ENCODE measurements around the gene PLP1. TPM values are rescaled to one million over a fixed set of nuclear protein-coding genes. Genes with fewer than 3 reads are reported as not detected.

Gene PLP1
- total and polyA plus RNA-seq, 9 of the 15 experiments (the other 6 are each of a cell fraction or from before 2014, with no cell fraction given) = not detected

GRCh38 chrX:103791826-103792485 lies 15.3 kb downstream of the PLP1 start:
- Histone ChIP-seq H4K20me1 (replicated peaks; ENCODE audit: control insufficient read depth, insufficient read depth, low read length) (no peaks in the 10 kb centered on the region), H3K4me1 (replicated peaks in 1 of 2; ENCODE audit: control insufficient read depth in 2 of 2, insufficient read depth in 2 of 2, low read length in 2 of 2) (no peaks in the 10 kb centered on the region), H3K9me1 (ENCODE audit: control insufficient read depth, insufficient read depth, low read length) (no peaks in the 10 kb centered on the region), H3K27ac (ENCODE audit: extremely low read depth, low read depth, low read length) (no peak overlapping the region), H3K4me3 (no peak overlapping the region), H3K9me3 (replicated peaks; ENCODE audit: control insufficient read depth, insufficient read depth, low read depth, low read length) (no peaks in the 10 kb centered on the region), H3K4me2 (ENCODE audit: insufficient read depth, low read length) (no peak overlapping the region), H3K36me3 (ENCODE audit: control insufficient read depth, insufficient read depth, low read length) (no peaks in the 10 kb centered on the region), H2AFZ (ENCODE audit: low read depth, low read length) (no peak overlapping the region), H3K27me3 (ENCODE audit: control insufficient read depth in 2 of 2, insufficient read depth in 2 of 2, low read length in 2 of 2) (peaks cover 0 to 4% of the 10 kb centered on the region in 2 experiments; a peak in 1 of 5 replicates), H3K79me2 (ENCODE audit: control insufficient read depth, insufficient read depth, low read length) (no peaks in the 10 kb centered on the region), H3K9ac (ENCODE audit: insufficient read depth in 1 of 2, low read depth in 2 of 2, low read length in 2 of 2) (no peak overlapping the region)
- TF ChIP-seq XRCC3 (IDR thresholded peaks at IDR 0.05) = no peak
- no peak for TF ChIP-seq SNAPC5 (CRISPR knock-in tag; IDR thresholded peaks at IDR 0.05)
- TF ChIP-seq ILK (tag; IDR thresholded peaks at IDR 0.05; ENCODE audit: borderline replicate concordance, low read depth) = no peak
- TF ChIP-seq CREB5 (CRISPR knock-in tag; IDR thresholded peaks at IDR 0.05) = no peak
- no peak for TF ChIP-seq PTTG1 (tag; IDR thresholded peaks at IDR 0.05; ENCODE audit: low read depth)
- no peak for TF ChIP-seq POLR3A (IDR thresholded peaks at IDR 0.05; ENCODE audit: borderline replicate concordance, extremely low read depth, insufficient read depth, insufficient read length)
- TF ChIP-seq CLOCK (CRISPR knock-in tag; IDR thresholded peaks at IDR 0.05; ENCODE audit: borderline replicate concordance) = no peak
- TF ChIP-seq POLR2B (IDR thresholded peaks at IDR 0.05; ENCODE audit: low read depth, partially characterized antibody) = no peak
- no peak for TF ChIP-seq BCL6 (CRISPR knock-in tag; IDR thresholded peaks at IDR 0.05)
- TF ChIP-seq ZBTB49 (CRISPR knock-in tag; IDR thresholded peaks at IDR 0.05; ENCODE audit: borderline replicate concordance) = no peak
- no peak for TF ChIP-seq SMAD1 (IDR thresholded peaks at IDR 0.05; ENCODE audit: low read depth, low read length, partially characterized antibody)
- intact Hi-C loops (cut with micrococcal nuclease) (no loop called here), in situ Hi-C loops (cut with MboI) (no loop called here)
- DNase-seq (ENCODE audit: extremely low read depth in 1 of 4, low spot score in 3 of 4) (no peak), ATAC-seq (no peak), FAIRE-seq (no peak)
- ChIA-PET CTCF (ENCODE audit: low intra/inter-chr PET ratio) (no interaction called here), POLR2A (interaction anchor here (0.8 kb wide), 1 partner anchor 62 kb away, joined by 3 read pairs; no protein-coding TSS in a partner anchor)
- 0% methylated on average over 2 of the region's 2 CpGs for WGBS (ENCODE audit: insufficient coverage, low coverage, missing lambda C conversion rate)
- no TSS peak for BruUV-seq (replicated peaks)
